GM21515 (cell line): ENCODE results near the gene PEX26.

ENCODE experiments used
- ATAC-seq: cut with Tn5 transposase; IDR thresholded peaks from one replicate; pipeline ENCODE4 v1.9.1; 2021; ENCODE audit not compliant: unreplicated experiment

Gene PEX26

GRCh38 chr22:18154821-18155390 is 77.1 kb downstream of the PEX26 start:
- ATAC-seq: no peak
